ENCODE measurements around the gene TMCO4.
"Not testable (repeated sequence)": the region's sequence is repeated elsewhere in the genome, so short reads cannot be mapped to it uniquely, and the experiment has no call there.

GRCh38 chr1:19635064-19635463 lies 164.7 kb downstream of the TMCO4 start:
- TF ChIP-seq ZNF239 (tag by site-specific recombination; IDR thresholded peaks at IDR 0.05); ZNF10 (tag by site-specific recombination; IDR thresholded peaks at IDR 0.05); CTCF (tag by site-specific recombination; IDR thresholded peaks at IDR 0.05); ZNF670 (tag by site-specific recombination; IDR thresholded peaks at IDR 0.05; ENCODE audit: low read depth); REST (tag by site-specific recombination; IDR thresholded peaks at IDR 0.05); PRDM4 (tag by site-specific recombination; IDR thresholded peaks at IDR 0.05); ZNF488 (tag by site-specific recombination; IDR thresholded peaks at IDR 0.05); REPIN1 (tag by site-specific recombination; IDR thresholded peaks at IDR 0.05; ENCODE audit: low read depth): not testable (repeated sequence)
